COLO668 (cell line): ENCODE results near the gene KRT6A.
A peak's percentile ranks its signal among the peaks of the same experiment; 100 is the strongest.

Experiments
- DNase-seq: peaks from one replicate; lab custom pipeline; 2025; ENCODE audit not compliant: unreplicated experiment; lab: John Stamatoyannopoulos, UW

Gene KRT6A

DNA sequence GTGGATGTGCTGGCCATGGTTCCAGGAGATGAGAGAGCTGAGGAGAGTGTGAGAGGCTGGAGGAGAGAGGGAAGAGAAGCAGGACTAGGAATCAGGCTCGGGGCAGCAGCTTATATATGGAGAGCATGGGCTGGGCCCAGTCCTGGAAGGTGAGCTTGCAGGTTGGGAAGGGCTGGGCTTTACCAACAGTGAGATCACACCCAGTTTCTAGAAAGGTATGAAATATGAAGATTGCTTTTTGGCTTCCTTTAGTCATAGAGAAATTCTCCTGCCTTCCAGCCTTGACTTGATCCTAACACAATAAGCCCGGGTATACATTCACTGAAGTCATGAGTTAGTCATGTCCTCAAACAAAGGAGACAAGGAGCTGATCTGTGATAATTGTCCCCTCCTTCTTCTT lies at the start of gene KRT6A:
Gene KRT6A (minus strand): TSS at position 86 of the 400 bp plus-strand sequence. CDS start 69 bp downstream, at position 17.
- DNase-seq: no peak

DNA sequence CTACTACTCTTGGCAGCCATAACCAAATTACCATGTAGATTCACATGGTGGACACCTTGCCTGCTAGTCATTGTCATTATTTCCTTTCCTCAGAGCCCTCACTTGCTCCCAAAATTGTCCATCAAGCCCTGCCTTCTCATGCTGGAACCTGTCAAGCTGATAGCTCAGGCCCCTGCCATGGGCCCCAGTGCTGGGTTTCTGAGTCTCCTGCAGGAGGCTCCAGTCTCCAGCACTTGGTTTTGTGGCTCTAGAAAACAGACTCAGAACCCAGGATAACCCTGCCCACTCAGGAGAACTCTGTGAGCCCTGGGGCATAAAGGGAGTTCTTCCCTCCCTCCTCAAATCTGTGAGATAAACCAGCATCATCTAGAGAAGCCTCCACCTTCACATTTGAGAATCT lies 49.1 kb upstream of the KRT6A start:
- no peak for DNase-seq

DNA sequence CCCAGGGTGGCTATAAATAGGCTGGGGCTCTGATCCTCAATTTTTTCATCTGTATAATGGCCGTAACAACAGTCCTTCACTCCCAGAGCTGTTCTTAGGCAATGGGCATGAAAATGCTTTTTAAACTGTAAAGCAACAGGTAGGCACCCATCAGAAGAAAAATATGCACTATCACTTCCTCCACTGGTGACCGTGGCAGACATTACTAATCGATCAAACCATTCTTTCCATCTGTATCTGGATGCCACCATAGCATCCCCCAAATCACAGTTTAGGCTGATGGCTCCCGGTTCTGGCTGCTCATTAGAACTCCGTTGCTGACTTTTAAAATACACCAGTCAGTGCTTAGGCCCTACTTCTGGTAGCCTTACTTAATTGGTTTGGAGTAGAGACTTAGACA lies 48.7 kb upstream of the KRT6A start:
- DNase-seq: no peak

DNA sequence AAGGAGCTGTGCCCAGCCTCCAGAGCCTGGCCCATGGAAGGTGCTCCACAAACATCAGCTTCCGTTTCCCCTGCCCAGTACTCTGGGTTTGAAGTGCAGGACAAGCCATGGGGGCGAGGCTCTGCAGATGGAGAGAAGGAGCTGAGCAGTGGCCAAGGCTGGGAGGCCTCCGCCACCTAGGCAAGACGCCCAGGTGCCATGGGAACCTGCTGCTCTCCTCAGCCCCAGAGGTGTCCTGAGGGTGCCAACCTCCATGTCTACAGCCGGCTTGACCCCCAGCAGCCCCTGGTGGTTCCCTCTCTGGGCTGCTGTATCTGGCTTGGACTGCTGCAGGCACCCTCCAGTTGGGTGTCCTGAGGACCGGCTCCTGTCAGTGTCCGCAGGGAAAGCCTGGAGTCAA lies 47.5 kb upstream of the KRT6A start:
- no peak for DNase-seq

DNA sequence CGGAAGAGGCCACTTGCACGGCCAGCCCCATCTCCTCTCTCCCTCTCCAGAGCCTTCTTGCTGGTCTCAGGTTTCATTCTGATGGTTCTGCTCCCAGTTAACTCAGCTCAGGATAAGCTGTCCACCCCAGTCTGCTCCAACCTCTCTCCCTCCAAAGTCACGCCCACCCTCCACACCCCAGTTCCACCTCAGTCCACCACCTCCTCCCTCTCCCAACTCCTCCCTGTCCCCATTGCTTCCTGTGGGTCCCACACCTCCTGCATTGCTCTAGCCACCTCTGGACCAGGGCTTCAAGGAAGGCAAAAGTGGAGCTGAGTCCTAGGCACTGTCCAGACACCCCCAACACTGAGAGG lies 46.7 kb upstream of the KRT6A start:
- no peak for DNase-seq

DNA sequence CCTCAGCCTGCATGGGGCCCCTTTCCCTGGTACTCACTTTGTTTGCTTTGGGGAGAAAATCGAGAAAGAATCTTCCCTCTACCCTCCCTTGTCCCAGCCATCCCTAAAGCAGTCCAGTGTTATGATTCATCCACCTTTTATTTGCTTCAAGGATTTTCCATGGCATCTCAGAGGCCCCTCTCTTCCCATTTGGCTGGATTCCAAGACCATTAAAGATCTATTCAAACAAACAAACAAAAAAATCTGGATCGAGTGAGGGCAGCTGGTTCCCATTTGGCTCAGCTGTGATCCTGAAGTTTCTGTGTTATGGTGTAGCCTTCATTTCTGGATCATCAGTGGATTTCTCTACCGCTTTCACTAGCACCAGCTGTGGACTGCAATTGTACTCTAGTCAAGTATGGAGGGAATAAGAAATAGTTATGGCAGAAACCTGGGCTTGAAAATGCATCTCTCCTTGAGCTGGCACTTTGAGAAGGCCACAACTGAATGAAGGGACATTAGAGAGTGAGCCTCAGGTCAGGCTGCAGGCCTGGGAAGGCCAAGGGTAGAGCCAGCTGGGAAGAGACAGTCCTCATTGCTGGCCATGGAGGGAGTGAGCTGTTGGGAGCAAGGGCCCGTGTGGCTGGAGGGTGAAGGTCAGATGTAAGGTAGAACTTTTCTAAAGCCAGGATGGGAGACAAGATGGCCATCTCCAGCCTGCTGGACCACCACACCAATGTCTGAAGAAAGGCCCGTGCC lies 46.2 kb upstream of the KRT6A start:
- DNase-seq: peak; percentile 4

DNA sequence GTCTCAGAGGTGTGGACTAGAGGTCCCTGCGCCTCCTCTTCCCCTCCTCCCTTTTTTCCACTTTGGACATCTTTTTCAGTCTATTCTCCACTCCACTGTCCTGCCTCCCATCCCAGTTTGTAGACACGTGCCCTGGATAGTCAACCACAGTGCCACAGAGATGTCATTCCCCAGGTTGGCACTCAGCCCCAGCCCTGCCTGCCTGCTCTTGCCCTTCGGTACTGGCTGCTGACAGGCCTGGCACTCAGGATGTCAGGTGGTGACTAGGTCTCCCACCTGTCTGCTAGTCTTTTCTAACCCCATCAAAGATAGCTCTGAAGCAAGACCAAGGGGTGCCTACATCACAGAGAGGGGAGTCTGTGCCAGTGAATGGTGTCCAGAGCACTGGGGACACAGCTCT lies 44.0 kb upstream of the KRT6A start:
- no peak for DNase-seq

DNA sequence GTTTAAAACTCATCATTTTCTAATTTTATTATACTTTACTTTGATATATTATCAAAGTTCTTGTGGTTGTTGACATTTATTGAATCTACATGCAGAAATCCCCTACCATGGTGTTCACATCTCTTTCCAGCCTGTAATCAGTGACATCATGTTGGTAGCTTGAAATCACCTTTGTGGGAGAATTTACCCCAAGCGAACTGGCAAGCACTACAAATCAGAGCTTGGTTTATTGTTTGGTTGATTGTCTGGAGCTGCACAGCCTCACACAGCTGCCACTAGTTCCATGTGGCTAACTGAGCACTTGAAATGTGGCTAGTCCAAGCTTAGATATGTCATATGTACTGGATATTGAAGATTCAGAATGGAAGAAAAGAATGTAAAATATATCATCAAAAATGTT lies 42.5 kb upstream of the KRT6A start:
- no peak for DNase-seq

DNA sequence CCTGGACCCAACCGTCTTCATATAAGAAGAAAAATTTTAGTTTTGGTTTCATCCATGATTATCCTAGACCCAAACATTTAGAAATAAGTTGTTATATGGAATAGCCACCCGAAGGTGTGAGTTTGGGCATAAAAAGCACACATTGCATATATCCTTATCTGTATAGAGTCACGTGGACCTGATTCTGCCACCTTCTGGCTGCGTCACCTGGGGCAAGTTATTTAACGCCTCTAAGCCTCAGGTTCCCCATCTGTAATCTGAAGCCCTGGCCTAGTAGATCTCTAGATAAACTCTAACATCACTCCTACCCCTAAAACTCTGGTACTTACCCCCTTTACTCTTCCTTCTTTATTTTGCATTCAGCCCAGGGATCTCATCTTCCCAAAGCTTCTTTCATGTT lies 41.4 kb upstream of the KRT6A start:
- DNase-seq: peak; percentile 22

DNA sequence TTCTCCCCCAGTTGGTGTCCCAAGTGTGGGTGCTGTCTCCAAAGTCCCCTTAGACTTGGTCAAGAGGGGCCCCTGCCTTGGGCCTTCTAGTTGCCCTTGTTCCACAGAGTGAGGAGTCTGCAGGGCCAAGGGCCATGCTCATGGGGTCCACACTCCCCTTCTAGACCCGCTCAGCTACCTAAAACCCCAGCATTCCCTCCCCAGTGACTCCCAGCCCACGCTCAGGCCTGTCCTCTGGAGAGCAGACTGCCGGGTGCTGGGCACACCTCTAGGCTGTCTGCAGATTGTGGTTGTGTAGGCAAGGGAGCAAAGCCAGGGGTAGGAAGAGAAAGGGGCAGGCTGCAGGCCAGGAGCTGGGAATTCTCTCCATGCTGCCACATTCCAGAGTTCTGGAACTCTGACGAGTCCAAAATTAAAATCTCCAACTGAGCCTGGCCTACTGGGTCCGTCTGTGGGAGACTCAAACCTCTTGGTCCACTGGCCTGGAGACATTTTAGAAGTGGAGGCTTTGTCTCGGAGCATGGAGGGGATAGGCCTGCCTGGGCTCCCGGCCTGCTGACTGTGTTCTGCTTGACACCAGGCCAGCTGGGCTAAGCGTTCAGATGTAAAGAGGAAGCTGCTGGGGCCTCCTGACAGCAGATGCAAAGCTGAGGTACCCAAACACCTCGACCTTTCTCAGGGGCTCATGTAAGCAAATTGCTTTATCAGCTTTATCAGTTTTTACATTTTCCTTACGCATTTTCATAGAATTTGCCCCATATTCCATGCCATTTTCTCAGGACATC lies 40.8 kb upstream of the KRT6A start:
- no peak for DNase-seq

DNA sequence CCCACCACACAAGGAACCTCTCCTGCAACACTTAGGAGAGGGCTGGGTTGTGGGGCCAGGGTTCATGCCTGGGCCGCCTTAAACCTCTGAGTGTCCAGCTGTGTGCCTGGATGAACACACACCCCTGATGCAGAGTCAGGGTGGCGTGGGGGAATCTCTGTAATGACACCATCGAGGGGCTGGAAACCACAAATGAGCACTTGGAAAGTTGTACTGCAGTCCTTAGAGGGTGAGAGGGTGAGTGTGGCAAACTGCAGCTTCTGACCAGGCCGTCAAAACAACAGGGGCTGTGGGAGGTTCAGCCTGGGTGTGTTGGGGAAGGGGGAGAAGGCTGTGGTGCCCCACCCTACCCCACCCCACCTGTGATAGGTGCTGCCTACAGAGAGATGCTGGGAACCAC lies 39.6 kb upstream of the KRT6A start:
- no peak for DNase-seq

DNA sequence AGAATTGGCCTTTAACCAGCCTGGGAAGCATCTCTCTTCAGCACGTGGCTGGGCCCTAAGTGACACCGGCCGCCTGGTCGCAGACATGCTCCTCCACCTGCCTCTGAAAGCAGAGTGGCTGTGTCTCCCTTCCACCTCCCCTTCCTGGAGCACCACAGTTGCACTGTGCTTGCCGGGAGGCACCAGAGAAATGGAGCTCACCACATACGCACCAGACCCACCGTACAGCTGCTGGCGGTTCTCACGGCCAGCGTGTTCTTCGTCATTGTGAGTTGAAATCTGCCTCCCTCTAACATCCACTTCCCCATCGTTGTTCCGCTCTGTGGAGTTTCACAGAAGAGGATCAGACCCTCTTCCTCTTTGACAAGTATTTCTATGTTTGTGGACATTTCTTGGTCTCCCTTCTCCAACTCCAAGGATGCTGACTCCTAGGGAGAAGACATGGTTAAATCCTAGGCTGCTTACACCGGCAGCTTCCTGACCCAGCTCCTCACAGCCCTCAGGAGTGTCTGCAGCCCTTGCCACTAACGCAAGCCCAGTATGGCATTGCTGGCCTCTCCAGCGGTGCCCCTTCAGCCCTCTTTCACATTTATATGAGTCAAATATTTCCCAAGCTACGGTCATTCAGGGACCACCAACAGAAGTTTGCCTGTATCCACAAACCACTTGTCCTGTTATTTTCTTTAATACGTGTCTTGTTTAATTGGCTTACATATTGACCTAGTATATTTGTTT lies 38.7 kb upstream of the KRT6A start:
- no peak for DNase-seq

DNA sequence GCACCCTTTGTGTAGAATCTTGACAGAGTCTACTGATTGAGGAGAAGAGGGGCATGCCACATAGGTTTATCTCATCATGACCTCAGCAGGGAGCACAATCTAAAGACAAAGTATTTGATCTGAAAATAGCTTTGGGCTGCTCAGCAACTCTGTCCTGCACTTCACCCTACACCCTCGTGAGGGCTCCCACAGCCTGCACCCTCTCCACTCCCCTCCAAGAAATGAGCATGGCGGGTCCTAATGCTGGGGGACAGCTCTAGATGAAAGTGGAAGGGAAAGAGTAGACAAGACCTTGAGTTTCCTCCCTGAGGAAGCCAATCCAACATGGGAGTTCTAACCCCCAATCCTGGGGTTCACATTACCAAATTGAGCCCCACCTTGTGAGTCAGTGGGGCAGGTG lies 37.8 kb upstream of the KRT6A start:
- DNase-seq: no peak

DNA sequence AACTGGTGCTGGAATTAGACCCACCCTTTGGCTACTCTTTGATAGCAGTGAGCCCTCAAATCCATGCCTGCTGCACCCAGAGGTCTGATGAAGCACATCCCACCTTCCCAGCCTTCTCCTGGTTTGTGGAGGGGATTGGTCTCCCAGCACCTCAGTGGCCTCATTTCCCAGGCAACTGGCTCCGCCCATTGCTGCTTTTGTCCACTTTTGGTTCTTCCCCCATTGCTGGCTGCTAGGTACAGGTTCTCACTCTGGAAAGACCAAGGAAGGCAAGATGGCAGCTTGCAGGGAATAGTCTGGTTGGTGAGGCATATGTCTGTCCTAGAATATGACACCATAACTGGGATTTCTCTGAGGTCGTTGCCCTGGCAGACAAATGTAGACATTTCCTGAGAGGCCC lies 37.3 kb upstream of the KRT6A start:
- no peak for DNase-seq

DNA sequence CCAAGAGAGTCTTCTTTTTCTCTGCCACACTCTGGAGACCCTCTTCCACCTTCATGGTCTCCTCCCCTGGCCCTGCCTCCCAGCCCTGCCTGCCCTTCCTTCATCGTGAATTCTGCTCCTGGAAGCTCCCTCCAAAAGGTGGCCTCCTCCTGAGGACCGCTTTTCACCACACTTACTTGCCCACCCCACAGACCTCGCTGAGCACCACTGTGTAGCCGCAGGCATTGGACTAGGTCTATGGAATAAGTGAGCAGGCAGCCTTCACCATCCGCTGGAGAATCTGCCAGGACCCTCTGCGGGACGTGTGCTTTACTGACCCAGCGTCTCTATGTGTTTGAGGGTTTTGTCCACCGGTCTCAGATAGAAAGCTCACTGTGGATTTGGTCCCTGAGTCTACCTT lies 36.8 kb upstream of the KRT6A start:
- no peak for DNase-seq

DNA sequence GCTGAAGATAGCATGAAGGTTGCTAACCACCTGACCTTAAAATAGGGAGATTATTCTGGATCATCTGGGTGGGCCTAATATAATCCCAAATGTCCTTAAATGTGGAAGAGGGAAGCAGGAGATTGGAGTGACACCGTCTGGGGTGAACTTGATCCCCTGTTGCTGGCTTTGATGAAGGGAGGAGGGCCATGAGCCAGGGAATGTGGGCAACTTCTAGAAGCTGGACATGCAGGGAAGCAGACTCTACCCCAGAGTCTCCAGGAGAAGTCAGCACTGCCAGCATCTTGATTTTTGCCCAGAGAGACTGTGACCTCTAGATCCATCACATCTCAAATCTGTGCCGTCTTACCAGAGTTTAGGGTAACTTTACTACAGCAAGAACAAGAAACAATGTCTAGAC lies 36.4 kb upstream of the KRT6A start:
- no peak for DNase-seq

DNA sequence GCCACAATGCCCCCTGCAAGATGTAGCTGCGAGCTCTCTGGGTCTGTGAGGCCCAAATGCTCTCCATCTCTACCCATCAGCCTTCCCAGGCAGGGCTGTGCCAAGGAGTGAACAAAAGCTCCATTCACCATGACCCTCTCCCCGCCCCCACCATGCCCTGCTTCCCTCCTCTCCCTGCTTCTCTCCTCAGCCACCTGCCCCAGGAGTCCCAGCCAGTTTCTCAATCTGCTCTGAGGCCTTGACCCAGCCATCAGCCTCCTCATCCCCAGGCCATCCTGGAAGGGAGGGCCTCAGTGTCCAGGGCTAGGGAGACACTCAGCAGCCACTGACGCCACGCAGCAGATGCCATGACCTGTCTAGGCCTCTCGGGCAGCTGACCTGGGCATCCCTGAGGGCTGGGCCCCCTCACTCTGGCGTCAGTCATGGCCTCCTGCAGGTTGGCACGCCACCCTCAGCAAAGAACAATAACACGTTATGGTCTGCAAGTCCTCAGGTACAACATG lies 35.6 kb upstream of the KRT6A start:
- no peak for DNase-seq

DNA sequence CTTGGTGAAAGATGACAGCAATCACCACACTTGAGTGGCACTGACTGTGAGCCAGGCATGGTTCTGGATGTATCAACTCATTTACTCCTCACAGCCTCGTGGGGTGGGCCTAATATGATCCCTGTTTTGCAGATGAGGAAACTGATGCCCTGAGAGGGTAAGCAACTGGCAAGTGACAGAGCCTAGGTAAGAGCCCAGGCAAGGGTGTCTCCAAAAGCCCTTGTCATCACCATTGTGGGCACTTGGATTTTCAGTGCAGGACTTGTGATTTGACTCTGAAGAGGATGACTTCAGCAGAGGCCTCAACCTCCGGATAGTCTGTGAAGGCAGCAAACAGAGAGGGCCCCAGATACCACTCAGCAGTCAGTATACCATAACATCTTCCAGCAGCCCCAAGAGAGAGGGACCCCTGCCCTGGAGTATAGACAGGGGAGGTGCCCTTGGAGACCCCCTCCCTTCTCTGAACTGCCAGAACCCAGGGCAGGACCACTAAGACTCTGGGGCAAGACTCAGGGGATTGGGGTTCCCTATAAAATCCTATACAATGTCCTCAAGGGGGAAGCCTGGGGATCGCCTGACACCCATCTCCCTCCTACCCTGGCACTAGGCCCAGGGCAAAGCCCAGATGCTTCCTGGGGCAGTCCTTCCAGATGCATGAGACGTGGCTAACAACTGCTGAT lies 34.2 kb upstream of the KRT6A start:
- DNase-seq: no peak

DNA sequence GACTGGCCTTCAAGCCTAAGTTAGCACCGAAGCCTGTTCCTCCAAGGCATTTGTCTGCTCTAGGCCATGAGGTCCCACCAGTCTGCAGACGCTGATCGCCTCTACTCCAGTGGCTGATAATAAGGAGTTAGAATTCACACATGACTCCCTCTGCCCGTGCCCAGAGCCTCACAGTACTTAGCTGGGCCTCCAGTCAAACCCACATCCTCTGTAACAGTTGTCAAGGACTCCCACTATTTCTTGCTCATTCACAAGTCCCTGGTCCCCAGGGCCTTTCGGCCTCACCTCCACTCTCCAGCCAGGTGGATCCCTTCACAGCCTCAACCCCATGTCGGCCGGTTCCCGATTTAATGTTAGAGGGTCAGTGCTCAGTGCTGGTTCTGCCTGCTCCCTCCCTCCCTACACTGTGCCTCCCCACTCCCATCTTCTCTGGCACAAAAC lies 33.5 kb upstream of the KRT6A start:
- no peak for DNase-seq

DNA sequence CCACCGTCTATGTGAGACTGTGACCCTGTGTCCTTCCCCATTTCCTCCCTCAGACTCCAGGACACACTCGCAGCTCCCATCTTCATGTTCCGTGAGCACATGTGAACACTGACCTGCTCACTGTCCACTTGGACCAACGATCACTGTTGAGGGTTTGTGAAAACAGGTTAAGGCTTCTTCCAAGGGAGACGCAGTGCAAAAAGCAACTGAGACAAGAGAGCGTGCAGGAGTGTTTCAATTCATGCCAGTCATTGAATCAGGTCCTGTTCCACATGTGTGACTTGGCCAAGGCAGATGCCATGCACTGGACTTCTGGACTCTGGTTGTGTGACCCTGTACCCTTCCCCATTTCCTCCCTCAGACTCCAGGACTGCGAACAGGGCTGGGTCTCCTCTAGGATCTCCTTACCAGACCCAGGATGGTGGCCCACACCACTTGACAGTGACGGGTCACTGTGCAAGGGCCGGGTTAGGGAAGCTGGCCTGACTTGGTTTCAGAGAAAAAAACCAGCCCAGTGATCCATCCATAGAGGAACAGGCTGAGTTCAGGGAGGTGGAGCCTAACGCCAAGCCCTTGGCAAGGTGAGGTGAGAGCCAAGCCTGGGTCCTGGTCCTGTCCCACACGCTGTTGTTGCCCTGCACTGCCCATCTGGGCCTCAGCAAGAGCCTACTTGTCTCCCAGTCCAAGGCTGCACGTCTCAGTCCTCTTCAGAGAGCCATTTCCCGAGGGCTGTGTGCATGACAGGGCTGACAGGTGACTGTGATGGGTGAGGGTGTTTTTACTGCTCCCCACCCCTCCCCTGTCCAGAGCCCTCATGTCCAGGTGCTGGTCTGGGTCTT lies 32.8 kb upstream of the KRT6A start:
- no peak for DNase-seq
